HG03159 (cell line): ENCODE results near the gene MMP3.
"Not testable (repeated sequence)": the region's sequence is repeated elsewhere in the genome, so short reads cannot be mapped to it uniquely, and the experiment has no call there.

Experiments
- ATAC-seq: cut with Tn5 transposase; IDR thresholded peaks from one replicate; pipeline ENCODE4 v1.9.1; 2021; ENCODE audit warnings: mild to moderate bottlenecking, moderate library complexity; ENCODE audit not compliant: unreplicated experiment

Gene MMP3

GRCh38 chr11:102843489-102843888 is at the start of gene MMP3:
TSS of gene MMP3 (minus strand) at chr11:102843609. CDS start at chr11:102843546, 63 bp downstream.
- ATAC-seq, result no peak

- no peak for ATAC-seq
Measured at GRCh38 chr11:102891736-102892135, 48.3 kb upstream of the MMP3 start.

DNA sequence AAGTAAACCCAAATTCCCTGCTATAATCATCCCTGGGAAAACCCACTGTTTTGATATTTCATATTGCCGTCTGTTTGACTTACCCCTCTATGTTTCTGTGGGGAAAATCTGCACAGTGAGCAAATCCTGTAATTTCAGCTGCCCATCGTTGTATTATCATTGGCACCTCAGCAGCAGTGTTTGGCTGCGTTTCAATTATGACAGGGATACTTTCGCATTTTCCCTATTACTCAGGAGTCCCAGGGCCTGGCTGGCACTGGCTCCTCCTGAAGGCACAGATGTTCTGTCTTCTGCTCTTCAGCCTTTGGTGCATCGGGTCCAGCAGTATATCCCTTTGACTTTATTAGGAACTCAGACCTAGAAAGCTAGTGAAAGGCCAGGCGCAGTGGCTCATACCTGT is 43.6 kb upstream of the MMP3 start:
- no peak for ATAC-seq

GRCh38 chr11:102883141-102883540 is 39.7 kb upstream of the MMP3 start:
- ATAC-seq, result no peak

DNA sequence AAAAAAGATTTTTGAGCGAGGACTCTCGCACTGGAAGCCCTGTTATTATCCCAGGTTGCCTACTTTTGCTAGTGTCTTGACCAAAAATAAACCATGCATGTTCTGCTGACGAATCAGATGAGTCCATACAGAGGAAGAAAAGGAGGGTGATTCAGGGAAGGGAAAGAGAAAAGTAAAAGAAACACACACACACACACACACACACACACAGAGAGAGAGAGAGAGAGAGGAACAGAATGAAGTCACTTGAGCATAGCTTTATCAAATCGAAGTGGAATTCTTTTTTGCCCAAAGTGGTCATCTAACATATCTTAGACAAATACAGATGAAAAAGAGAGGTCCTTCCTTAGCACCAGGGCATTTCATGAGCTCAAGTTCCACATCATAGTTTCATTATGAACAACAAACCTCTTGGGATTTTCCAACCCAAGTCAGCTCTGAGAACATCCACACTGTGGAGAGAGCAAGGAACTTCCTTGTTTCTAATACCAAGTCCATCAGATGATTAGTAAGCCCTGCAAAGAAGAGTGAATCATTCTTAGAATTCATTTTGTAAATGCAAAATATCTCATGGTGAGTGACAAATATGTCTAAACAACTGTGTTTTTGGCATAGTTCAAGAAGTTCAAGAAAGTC is 39.1 kb upstream of the MMP3 start:
- ATAC-seq, result no peak

- ATAC-seq, result no peak
Measured at GRCh38 chr11:102879801-102880200, 36.4 kb upstream of the MMP3 start.

DNA sequence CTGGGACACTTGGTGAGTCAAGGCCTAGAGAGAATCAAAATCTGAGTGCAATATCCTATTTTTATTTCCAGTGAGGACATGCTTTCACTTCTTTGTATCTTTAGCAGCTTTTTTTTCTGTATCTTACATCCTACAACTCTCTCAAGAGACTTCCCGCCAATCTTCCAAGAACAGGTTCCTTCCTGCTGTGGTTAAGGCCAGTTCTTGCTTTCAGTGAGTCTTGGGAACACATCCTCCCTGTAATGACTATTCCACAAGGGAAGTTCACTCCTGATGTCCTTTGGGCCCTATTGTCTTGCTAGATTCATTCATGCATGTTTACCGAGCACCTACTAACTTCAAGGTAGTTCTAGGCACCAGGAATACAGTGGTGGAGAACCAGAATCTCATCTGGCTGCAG is 35.2 kb upstream of the MMP3 start:
- no peak for ATAC-seq

DNA sequence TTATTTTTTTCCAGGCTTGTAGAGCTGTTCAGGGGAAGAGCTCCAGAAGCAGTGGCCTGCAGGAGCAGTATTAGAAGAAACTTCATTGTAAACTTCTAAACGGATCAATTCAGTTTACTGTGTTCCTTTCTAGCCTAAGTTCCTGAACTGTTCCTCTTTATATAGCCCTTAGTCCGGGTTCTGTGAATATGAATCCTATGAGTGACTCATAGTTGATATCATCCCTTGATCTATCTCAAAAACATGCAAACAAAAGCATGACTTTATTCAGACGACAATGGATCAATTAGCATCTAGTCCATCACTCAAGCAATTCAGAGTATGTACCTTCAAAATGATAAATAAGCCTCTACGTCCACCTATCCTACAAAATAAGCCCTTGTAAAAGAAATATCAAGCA is 31.4 kb upstream of the MMP3 start, which contains the start of gene MMP12:
Gene MMP12, minus strand, starts transcription at position 131 of the 400 bp plus-strand sequence. Its CDS starts 45 bp downstream, at position 86.
- ATAC-seq, result no peak

- not testable (repeated sequence) for ATAC-seq
Measured at GRCh38 chr11:102869354-102869964, 26.1 kb upstream of the MMP3 start.

- ATAC-seq, result no peak
Measured at GRCh38 chr11:102868339-102868738, 24.9 kb upstream of the MMP3 start.

GRCh38 chr11:102864724-102865123 is 21.3 kb upstream of the MMP3 start:
- ATAC-seq, result no peak

DNA sequence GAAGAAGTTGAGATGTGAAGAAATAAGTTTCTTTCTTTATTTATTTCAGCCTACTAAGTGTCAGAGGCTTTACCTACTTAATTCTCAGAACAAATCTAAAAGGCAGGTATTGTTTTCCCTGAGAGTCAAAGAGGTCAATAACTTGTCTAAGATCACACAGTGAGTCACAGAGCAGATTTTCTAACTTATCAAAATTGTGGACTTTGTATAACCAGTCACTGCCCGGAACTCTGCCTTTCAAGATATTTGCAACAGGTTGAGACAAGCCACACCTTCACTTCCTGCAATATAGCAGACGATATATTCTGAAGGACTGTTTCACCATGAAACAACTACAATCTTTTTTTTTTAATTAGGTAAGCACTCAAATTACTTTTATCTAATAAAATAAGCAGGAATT is 10.5 kb upstream of the MMP3 start:
- no peak for ATAC-seq

DNA sequence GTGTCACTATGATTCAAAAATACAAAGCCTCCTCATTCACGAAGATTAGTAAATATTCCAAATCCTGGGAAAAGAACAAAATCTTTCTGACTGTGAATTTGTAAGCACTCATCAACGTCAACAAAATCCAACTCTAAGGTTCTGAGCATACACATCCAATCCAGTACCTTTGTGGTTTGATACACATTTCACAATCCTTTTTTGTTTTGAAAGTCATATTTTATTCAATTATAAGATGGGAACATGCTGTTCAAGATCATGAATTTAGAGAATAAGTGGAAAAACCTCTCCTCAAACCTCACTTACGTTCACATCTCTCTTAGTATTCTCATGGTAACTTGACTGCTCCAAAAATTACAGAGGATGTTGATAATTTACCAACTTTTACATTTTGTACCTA is 9.6 kb upstream of the MMP3 start:
- no peak for ATAC-seq

- ATAC-seq, result no peak
Measured at GRCh38 chr11:102850973-102851745, 7.8 kb upstream of the MMP3 start.

DNA sequence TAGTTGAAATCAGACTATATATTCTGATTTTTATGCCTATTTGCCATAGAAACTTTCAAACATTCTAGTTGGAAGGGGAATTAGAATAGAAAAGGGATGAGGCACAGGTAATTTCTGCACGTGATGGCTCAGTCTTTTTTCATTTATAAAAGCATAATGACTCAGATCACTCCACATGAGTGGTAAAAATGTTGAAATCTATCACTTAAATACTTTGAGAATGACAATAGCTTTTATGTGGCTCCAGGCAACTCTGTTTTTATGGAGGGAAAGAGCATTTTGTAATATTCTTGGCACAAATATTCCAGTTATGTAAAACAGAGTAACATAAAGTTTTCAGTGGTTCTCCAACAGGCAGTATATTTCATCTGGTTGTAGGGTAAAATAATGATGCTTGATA is 5.9 kb upstream of the MMP3 start:
- ATAC-seq, result no peak

DNA sequence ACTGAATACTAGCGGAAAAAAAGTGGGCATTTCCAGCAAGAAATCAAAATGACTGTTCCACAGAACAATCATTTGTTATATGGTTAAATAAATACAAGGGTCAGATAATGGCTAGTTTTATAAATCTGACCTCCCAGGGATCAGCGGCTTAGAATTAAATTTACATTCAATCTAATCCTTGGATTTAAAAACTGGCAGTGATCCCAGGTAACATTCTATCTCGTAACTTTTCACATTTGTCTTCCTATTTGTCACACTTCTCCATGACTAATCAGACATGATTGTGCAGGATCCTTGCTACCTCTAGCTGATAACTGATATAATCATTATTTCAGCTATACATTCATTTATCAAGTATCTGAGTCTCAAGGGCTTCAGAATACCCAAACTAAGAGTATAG is 2.9 kb upstream of the MMP3 start:
- no peak for ATAC-seq

- no peak for ATAC-seq
Measured at GRCh38 chr11:102842930-102843329, 479 bp downstream of the MMP3 start.

DNA sequence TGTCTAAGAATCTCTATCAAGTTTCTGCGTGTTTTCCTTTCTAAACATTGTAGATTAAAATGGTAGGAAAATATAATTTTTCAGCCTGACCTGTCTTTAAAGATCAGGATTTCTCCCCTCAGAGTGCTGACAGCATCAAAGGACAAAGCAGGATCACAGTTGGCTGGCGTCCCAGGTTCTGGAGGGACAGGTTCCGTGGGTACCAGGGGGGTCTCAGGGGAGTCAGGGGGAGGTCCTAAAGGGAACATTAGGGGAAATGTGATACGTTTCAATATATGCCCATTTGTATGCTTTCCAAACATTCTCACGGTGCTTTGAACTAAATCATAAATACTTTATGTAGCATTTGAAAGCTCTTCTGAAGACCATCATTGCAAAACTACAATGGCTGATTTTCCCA is 3.4 kb downstream of the MMP3 start:
- ATAC-seq, result no peak

DNA sequence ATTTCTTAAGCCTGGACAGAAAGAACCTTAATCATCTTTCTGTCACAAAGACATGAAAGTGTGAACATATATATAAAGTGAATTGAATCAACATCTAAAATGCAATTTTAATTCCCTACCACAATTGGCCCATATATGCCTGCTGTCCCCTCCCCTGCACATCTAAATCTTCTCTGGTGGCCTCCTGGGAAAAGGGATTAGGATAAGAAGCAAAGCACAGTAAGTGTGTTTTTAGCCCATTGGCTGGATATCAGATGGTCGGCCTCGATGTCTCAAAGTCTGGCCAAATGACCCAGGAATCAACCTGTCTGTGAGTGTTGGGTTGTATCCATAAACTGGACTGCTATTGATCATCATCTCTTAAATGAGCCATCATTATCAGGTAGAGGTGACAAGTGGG is 5.8 kb downstream of the MMP3 start:
- ATAC-seq, result no peak

- no peak for ATAC-seq
Measured at GRCh38 chr11:102837156-102837555, 6.3 kb downstream of the MMP3 start.

DNA sequence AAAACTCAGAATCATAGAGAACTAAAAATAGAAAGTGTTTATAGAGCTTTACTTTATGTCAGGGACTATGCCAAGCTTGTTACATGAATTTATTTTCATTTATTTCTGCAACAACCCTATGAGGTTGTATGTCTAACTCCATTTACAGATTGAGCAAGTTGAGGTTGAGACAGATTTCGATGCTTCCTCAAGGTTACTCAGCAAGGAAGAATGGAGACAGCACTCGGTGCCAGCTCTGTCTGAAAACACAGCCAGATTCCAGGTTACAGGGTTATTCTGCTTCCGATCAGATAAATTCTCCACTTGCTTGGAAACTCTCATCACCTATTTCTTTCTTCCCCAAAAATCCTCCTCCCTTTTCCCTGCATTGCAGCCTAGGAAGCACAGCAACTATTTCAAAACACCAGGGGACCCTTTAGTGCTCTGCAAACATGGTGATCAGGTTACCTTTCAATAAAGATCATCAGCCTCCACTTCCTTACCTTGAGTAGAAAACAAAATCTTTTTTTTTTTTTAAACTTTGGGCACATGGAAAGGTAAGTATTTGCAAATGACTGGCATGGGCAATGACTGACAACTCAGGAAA is 7.0 kb downstream of the MMP3 start:
- ATAC-seq, result no peak

DNA sequence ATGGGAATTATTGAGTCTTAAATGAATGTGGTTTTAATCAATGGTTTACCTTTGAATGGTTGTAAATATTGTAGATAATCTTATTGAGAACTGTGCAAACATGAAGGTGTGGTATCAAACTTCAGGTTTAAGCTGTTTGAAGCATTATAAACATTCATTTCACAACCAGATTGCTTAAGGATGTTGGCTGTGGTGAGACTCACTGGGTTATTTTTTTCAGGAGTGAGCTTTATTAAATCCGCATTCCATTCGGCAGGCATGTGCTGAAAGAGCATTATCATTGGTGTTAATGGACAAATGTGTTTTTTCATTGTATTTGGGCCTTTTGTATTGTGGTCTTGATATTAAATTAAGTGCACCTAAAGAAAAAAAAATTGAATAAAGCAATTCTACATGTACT is 9.7 kb downstream of the MMP3 start:
- ATAC-seq, result no peak
